Transverse colon (tissue), 4 donors: ENCODE data around the gene KRTAP12-3.
"Not testable (repeated sequence)": the region's sequence is repeated elsewhere in the genome, so short reads cannot be mapped to it uniquely, and the experiment has no call there.

ENCODE experiments used
- CTCF ChIP-seq, 5 experiments: fragments of 200-600 bp in 3 of 5; fragments of 450-650 bp in 2 of 5; sonication (generic) in 3 of 5; IDR thresholded peaks; 1 replicate in 2 of 5; 2 replicates in 3 of 5; pipeline ENCODE4 v1.5.1; 2016 to 2017; ENCODE audit warnings: antibody characterized with exemption in 5 of 5, inconsistent platforms in 3 of 5, mild to moderate bottlenecking in 2 of 5, moderate library complexity in 1 of 5
- POLR2A ChIP-seq: fragments of 450-650 bp; IDR thresholded peaks from one replicate; pipeline ENCODE4 v1.6.1; 2016; ENCODE audit warnings: antibody characterized with exemption, mild to moderate bottlenecking, moderate library complexity
- POLR2AphosphoS5 ChIP-seq, 3 donors: sonication (generic); formaldehyde crosslinking; IDR thresholded peaks; one replicate each; pipeline ENCODE4 v1.6.1; 2016; ENCODE audit warnings: antibody characterized with exemption in 3 of 3

DNA sequence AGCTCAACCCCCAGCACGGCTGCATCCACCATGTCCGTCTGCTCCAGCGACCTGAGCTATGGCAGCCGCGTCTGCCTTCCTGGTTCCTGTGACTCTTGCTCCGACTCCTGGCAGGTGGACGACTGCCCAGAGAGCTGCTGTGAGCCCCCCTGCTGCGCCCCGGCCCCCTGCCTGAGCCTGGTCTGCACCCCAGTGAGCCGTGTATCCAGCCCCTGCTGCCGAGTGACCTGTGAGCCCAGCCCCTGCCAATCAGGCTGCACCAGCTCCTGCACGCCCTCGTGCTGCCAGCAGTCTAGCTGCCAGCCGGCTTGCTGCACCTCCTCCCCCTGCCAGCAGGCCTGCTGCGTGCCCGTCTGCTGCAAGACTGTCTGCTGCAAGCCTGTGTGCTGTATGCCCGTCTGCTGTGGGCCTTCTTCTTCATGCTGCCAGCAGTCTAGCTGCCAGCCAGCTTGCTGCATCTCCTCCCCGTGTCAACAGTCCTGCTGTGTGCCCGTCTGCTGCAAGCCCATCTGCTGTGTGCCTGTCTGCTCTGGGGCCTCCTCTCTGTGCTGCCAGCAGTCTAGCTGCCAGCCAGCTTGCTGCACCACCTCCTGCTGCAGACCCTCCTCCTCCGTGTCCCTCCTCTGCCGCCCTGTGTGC lies 39.6 kb downstream of the KRTAP12-3 start, which contains the start of gene KRTAP10-12:
- TF ChIP-seq CTCF (IDR thresholded peaks at IDR 0.05); POLR2A; POLR2AphosphoS5 (IDR thresholded peaks at IDR 0.05): not testable (repeated sequence)
